DMS 273 (cell line): Measurements from ENCODE around the gene TGOLN2.

ENCODE experiments used
- DNase-seq: peaks from one replicate; lab custom pipeline; 2025; ENCODE audit not compliant: unreplicated experiment; lab: John Stamatoyannopoulos, UW

The TGOLN2 gene

DNA sequence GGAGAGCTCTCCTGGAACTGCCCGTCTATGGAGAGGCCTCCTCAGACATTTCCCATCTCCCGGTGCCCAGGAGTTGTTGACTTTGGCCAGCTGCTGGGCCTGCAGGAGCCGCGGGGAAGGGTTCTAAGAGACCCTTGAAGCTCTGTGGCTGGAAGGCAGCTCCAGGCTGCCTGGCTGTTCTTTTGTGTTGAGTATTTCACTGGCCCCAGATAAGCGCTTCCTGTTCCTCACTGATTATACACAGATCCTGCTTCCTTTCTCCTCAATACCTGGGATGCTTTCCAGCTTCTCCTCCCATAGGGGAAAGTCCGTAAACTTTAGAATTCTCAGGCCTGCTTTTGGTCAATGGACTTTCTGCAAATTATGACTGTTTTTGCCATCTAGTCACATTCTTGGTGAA is 57.8 kb downstream of the TGOLN2 start:
- DNase-seq: no peak
